Kidney (tissue), 14 donors: ENCODE results near the gene RNPS1. TPM values are rescaled to one million over a fixed set of nuclear protein-coding genes. Genes with fewer than 3 reads are reported as not detected.

Experiments used
- DNase-seq, 5 donors: peaks; one replicate each; pipeline ENCODE4 v3.0.0-alpha.2; 2013 to 2020
- FAIRE-seq: peaks from 2 replicates; lab custom pipeline; 2012; peaks lifted over from hg19 to GRCh38; lab: Jason Lieb, UNC
- H3K27ac ChIP-seq, 2 donors: one replicate each; pipeline ENCODE4 v1.7.0; 2013; ENCODE audit warnings: low read depth in 2 of 2, low read length in 2 of 2, inconsistent platforms in 1 of 2
- H3K27me3 ChIP-seq: one replicate; pipeline ENCODE4 v1.7.1; 2013; ENCODE audit warnings: low read length, inconsistent platforms; ENCODE audit not compliant: control insufficient read depth, insufficient read depth
- H3K36me3 ChIP-seq, 3 donors: one replicate each; pipeline versions ENCODE4 v1.7.0 to v1.7.1; 2013; ENCODE audit warnings: low read length in 3 of 3, control low read depth in 1 of 3, inconsistent platforms in 1 of 3; ENCODE audit not compliant: insufficient read depth in 3 of 3, control insufficient read depth in 2 of 3
- H3K4me1 ChIP-seq, 3 donors: one replicate each; pipeline versions ENCODE4 v1.7.0 to v1.7.1; 2013; ENCODE audit warnings: low read length in 3 of 3, inconsistent platforms in 1 of 3, low read depth in 1 of 3; ENCODE audit not compliant: control insufficient read depth in 2 of 3, insufficient read depth in 2 of 3
- H3K4me3 ChIP-seq, 3 donors: one replicate each; pipeline versions ENCODE4 v1.7.0 to v1.8.1; 2013; ENCODE audit warnings: low read length in 3 of 3, control low read depth in 1 of 3, inconsistent platforms in 1 of 3
- H3K9ac ChIP-seq, 3 donors: one replicate each; pipeline versions ENCODE4 v1.7.0 to v1.7.1; 2013; ENCODE audit warnings: low read length in 3 of 3, control low read depth in 1 of 3, inconsistent platforms in 1 of 3
- H3K9me3 ChIP-seq, 3 donors: one replicate each; pipeline versions ENCODE4 v1.7.0 to v1.7.1; 2013; ENCODE audit warnings: low read length in 3 of 3, control low read depth in 1 of 3, inconsistent platforms in 1 of 3; ENCODE audit not compliant: control insufficient read depth in 2 of 3, insufficient read depth in 1 of 3
- intact Hi-C: fragments of 100-400 bp; cut with DNase I; formaldehyde crosslinking; loops from one replicate; pipeline ENCODE4 v1.11.1; 2022
- polyA plus RNA-seq: library from polyadenylated mRNA; stranded (reverse); fragments of 350-450 nt; fragmentation: Illumina TruSeq; extraction: RNeasy Lipid Tissue Mini Kit (QIAGEN cat#74804); gene quantifications from one replicate; pipeline ENCODE4 v1.2.3, GENCODE V29; 2014; ENCODE audit warnings: low read depth, low replicate concordance; ENCODE audit not compliant: insufficient read depth
- total RNA-seq: library from RNA; stranded (reverse); fragmentation: NEBNext Ultra II Directional; extraction: Animal tissue kit (Norgen Biotek cat#: 25700); gene quantifications from one replicate; pipeline ENCODE4 v1.2.1, GENCODE V29; 2021
- TF ChIP-seq, protein P1 (sequence below): IDR thresholded peaks from 3 replicates; pipeline ENCODE4 v1.5.1; 2012; ENCODE audit warnings: mild to moderate bottlenecking, moderate library complexity, borderline replicate concordance; ENCODE audit not compliant: insufficient read depth; ENCODE audit errors: extremely low read depth
- donor health status: control.
- donor health status: control.
- donor health status: control.
- donor health status: control.
- donor health status: control.
- donor health status: DM: yes; HTN: yes; CAD: no.
- donor health status: Normal renal cell carcinoma (clear cell type).

RNPS1 gene
- total and polyA plus RNA-seq, 2 donors from 2014 or later = 102 to 134 TPM

GRCh38 chr16:2206780-2207433 is 61.0 kb downstream of the RNPS1 start:
- DNase-seq = peak in 1 of 5 donors; percentile 79
- Histone ChIP-seq H3K9me3 (no peaks in the 10 kb centered on the region), H3K27me3 (no peaks in the 10 kb centered on the region), H3K27ac (no peak overlapping the region), H3K36me3 (peaks cover 0 to 4% (median 0%) of the 10 kb centered on the region in 3 donors), H3K4me1 (peaks cover 0 to 17% (median 12%) of the 10 kb centered on the region in 3 donors), H3K4me3 (no peak overlapping the region), H3K9ac (no peak overlapping the region)
- TF ChIP-seq, protein P1, sequence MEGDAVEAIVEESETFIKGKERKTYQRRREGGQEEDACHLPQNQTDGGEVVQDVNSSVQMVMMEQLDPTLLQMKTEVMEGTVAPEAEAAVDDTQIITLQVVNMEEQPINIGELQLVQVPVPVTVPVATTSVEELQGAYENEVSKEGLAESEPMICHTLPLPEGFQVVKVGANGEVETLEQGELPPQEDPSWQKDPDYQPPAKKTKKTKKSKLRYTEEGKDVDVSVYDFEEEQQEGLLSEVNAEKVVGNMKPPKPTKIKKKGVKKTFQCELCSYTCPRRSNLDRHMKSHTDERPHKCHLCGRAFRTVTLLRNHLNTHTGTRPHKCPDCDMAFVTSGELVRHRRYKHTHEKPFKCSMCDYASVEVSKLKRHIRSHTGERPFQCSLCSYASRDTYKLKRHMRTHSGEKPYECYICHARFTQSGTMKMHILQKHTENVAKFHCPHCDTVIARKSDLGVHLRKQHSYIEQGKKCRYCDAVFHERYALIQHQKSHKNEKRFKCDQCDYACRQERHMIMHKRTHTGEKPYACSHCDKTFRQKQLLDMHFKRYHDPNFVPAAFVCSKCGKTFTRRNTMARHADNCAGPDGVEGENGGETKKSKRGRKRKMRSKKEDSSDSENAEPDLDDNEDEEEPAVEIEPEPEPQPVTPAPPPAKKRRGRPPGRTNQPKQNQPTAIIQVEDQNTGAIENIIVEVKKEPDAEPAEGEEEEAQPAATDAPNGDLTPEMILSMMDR = no peak
- intact Hi-C loops = no loop called here
- FAIRE-seq = no peak

DNA sequence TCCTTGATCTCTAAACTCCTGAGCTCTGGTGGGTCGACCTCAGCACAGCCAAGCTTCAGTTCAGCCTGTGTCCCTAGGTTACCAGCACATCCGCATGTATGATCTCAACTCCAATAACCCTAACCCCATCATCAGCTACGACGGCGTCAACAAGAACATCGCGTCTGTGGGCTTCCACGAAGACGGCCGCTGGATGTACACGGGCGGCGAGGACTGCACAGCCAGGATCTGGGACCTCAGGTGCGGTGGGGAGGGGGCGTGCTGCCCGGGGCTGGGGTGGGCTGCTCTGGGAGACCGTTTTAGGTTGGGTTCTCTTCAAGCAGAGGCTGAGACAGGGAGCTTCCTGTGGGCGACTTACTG is 61.5 kb downstream of the RNPS1 start:
- TF ChIP-seq, protein P1 = no peak
- intact Hi-C loops = no loop called here
- FAIRE-seq = no peak

DNA sequence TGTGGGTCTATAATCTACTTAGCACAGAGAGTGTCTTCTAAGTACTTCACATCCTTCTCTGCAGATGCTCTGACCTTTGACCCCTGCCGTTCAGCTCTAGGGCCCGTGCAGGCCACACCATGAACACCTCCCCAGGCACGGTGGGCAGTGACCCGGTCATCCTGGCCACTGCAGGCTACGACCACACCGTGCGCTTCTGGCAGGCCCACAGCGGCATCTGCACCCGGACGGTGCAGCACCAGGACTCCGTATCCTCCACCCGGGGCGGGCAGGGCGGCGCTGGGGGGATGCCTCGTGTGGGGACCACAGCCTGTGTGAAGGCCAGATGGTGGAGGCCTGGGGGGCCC is 62.0 kb downstream of the RNPS1 start:
- peak overlapping the region; percentile 79 to 98 for H3K27ac ChIP-seq
- TF ChIP-seq, protein P1 = no peak
- H3K4me1 ChIP-seq = peaks cover 0 to 15% (median 10%) of the 10 kb centered on the region in 3 donors
- peaks cover 0 to 4% (median 0%) of the 10 kb centered on the region in 3 donors for H3K36me3 ChIP-seq
- H3K27me3 ChIP-seq = no peaks in the 10 kb centered on the region
- peak in 2 of 5 donors; percentile 86 to 88 for DNase-seq
- peak overlapping the region; percentile 78 to 92 (median 86) for H3K4me3 ChIP-seq
- FAIRE-seq = no peak
- no peaks in the 10 kb centered on the region for H3K9me3 ChIP-seq
- peak overlapping the region; percentile 62 to 99 (median 84) for H3K9ac ChIP-seq
- intact Hi-C loops = no loop called here

More for the DNA sequence above, 61.5 kb downstream of the RNPS1 start:
- peak in 1 of 5 donors; percentile 69 for DNase-seq
- Histone ChIP-seq H3K27me3 (no peaks in the 10 kb centered on the region), H3K9me3 (no peaks in the 10 kb centered on the region), H3K36me3 (peaks cover 0 to 4% (median 0%) of the 10 kb centered on the region in 3 donors), H3K27ac (peak overlapping the region in 1 of 2 donors; percentile 98), H3K4me3 (peak overlapping the region; percentile 21 to 92 (median 86)), H3K9ac (peak overlapping the region in 1 of 3 donors; percentile 84), H3K4me1 (peaks cover 0 to 15% (median 10%) of the 10 kb centered on the region in 3 donors)
